Fibroblast of lung (primary cell): ENCODE measurements around the gene COX7B. TPM values are rescaled to one million over a fixed set of nuclear protein-coding genes. Genes with fewer than 3 reads are reported as not detected.

ENCODE experiments used
- DNase-seq, 2 donors: peaks; one replicate each; pipeline versions ENCODE4 v3.0.0 to v3.0.0-alpha.2; 2010; ENCODE audit warnings: low read depth in 2 of 2
- H2AFZ ChIP-seq: 2 replicates; pipeline ENCODE4 v1.5.1; 2012; ENCODE audit warnings: low read length, control low read depth, inconsistent platforms
- H3K27ac ChIP-seq: 2 replicates; pipeline ENCODE4 v1.5.1; 2011; ENCODE audit warnings: low read length, control low read depth; ENCODE audit not compliant: insufficient read depth
- H3K27me3 ChIP-seq: 2 replicates; pipeline ENCODE4 v1.5.1; 2011; ENCODE audit warnings: mild to moderate bottlenecking, low read length; ENCODE audit not compliant: control insufficient read depth, insufficient read depth
- H3K36me3 ChIP-seq: 2 replicates; pipeline ENCODE4 v1.5.1; 2011; ENCODE audit warnings: low read length; ENCODE audit not compliant: control insufficient read depth, insufficient read depth
- H3K4me1 ChIP-seq: 2 replicates; pipeline ENCODE4 v1.5.1; 2011; ENCODE audit warnings: low read length; ENCODE audit not compliant: control insufficient read depth, insufficient read depth; ENCODE audit errors: extremely low read depth
- H3K4me2 ChIP-seq: 2 replicates; pipeline ENCODE4 v1.5.1; 2011; ENCODE audit warnings: low read length, control low read depth; ENCODE audit not compliant: insufficient read depth; ENCODE audit errors: extremely low read depth
- H3K4me3 ChIP-seq, 4 experiments: fragments of 200-600 bp in 1 of 4; sonication (generic) in 1 of 4; replicated peaks in 1 of 4; 2 replicates each; pipeline ENCODE4 v1.5.1; 2011 to 2016; ENCODE audit warnings: low read length in 4 of 4, low read depth in 3 of 4, mild to moderate bottlenecking in 3 of 4, control low read depth in 2 of 4, inconsistent platforms in 1 of 4, mixed read lengths in 1 of 4; ENCODE audit not compliant: insufficient read depth in 1 of 4; ENCODE audit errors: control extremely low read depth in 1 of 4
- H3K79me2 ChIP-seq: 2 replicates; pipeline ENCODE4 v1.5.1; 2012; ENCODE audit warnings: mild to moderate bottlenecking, low read length, inconsistent platforms; ENCODE audit not compliant: control insufficient read depth, insufficient read depth
- H3K9ac ChIP-seq: 2 replicates; pipeline ENCODE4 v1.5.1; 2011; ENCODE audit warnings: mild to moderate bottlenecking, low read length, control low read depth; ENCODE audit not compliant: insufficient read depth
- H3K9me3 ChIP-seq: 2 replicates; pipeline ENCODE4 v1.5.1; 2012; ENCODE audit warnings: low read depth, low read length; ENCODE audit not compliant: control insufficient read depth, insufficient read depth
- H4K20me1 ChIP-seq: 2 replicates; pipeline ENCODE4 v1.5.1; 2011; ENCODE audit warnings: low read length; ENCODE audit not compliant: control insufficient read depth, insufficient read depth; ENCODE audit errors: extremely low read depth
- CTCF ChIP-seq, 2 donors: IDR thresholded peaks in 1 of 2; conservative IDR thresholded peaks in 1 of 2; 1 replicate in 1 of 2; 2 replicates in 1 of 2; pipeline ENCODE4 v1.5.1; 2011 to 2012; ENCODE audit warnings: low read length in 2 of 2, control low read depth in 1 of 2, inconsistent platforms in 1 of 2, low read depth in 1 of 2, mild to moderate bottlenecking in 1 of 2
- EZH2 ChIP-seq: IDR thresholded peaks from 2 replicates; pipeline ENCODE4 v1.5.1; 2012; ENCODE audit warnings: low read length, control low read depth, mild to moderate bottlenecking; ENCODE audit errors: missing control alignments
- polyA plus RNA-seq, 2 donors: library from polyadenylated mRNA; depleted of rRNA in 1 of 2; stranded (reverse) in 1 of 2; unstranded in 1 of 2; fragments of >200 nt; gene quantifications; 2 replicates each; pipeline ENCODE4 v1.2.1, GENCODE V29; 2011 to 2012; ENCODE audit warnings: missing spikeins in 1 of 2
- total RNA-seq: library from RNA; depleted of rRNA; stranded (reverse); fragments of >200 nt; gene quantifications from 2 replicates; pipeline ENCODE4 v1.2.1, GENCODE V29; 2014

Gene COX7B
- total and polyA plus RNA-seq, 2 donors (not counting 1 experiment from before 2014, with no cell fraction given) = 291 to 660 TPM

DNA sequence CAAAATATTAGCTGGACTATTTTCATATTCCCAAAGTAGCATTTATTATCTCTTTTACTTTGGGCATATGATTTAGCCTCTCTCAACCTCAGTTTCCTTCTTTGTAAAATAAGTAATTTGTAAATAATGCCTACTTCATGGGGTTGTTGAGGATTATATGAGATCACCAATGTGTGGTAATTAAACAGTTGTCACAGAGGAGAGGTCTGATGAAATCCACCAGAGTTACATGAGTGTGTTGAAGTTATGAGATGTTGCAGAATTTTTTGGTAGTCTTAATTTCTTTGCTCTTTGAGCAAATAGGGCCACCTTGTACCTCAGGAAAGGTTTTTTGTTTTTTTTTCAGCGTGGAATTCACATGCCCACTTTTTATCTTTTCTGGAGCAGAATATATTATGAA, 1.4 kb downstream of the COX7B start:
- Histone ChIP-seq H2AFZ (no peak overlapping the region), H3K4me3 (peak overlapping the region; percentile 58 to 99 (median 68)), H3K4me2 (peak overlapping the region; percentile 58), H4K20me1 (no peaks in the 10 kb centered on the region), H3K36me3 (no peaks in the 10 kb centered on the region), H3K9ac (peak overlapping the region; percentile 32), H3K79me2 (peaks cover 26% of the 10 kb centered on the region), H3K9me3 (no peaks in the 10 kb centered on the region), H3K27me3 (no peaks in the 10 kb centered on the region), H3K4me1 (peaks cover 2% of the 10 kb centered on the region), H3K27ac (peak overlapping the region; percentile 81)
- DNase-seq = no peak
- TF ChIP-seq CTCF (conservative IDR thresholded peaks at IDR 0.05 in 1 of 2, IDR thresholded peaks at IDR 0.05 in 1 of 2; ENCODE audit: low read depth in 1 of 2, low read length in 2 of 2) = no peak
- no peak for TF ChIP-seq EZH2

DNA sequence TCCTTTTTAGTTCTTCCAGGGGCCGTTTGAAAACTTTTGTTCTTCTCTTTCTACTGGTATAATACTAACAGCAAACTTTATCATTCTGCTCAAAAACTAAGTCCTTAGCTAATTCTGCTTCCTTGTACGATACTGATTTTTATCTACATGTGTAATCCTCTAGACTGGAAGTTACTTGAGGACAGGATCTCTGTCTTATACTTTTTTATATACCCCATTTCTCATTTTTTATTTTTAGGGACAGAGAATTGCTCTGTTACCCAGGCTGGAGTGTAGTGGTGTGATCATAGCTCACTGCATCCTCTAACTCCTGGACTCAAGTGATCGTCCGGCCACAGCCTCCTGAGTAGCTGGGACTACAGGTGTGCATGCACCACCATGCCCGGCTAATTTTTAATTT, 2.2 kb downstream of the COX7B start:
- Histone ChIP-seq H4K20me1 (no peaks in the 10 kb centered on the region), H3K4me2 (peak overlapping the region; percentile 58)

DNA sequence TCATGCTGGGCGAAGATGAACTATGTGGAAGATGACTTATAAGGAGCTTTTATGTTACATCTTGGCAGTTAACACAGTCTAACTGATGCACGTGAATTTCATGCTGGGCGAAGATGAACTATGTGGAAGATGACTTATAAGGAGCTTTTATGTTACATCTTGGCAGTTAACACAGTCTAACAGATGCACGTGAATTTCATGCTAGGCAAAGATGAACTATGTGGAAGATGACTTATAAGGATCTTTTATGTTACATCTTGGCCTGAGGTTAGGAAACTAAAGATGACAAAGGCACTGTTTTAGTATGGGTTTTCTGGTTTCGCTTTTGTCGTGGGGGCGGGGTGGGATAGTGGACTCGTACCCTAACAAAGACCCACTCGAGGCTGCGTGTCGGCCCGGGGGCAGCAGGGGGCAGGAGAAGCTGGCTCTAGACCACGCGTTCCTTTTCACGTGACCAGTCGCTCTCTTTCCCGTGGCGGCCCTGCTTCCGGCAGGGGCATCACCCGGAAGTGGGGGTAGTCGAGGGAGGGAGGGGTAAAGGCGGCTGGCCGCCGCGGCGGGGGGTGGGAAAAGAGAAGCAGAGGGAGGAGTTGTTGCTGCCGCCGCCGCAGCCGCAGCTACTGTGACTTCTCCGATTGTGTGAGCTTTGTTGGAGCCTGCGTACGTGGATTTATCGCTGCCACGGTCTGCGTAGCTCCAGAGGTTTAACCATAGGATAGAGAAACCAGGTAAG, 11.0 kb downstream of the COX7B start, which contains the start of gene ATP7A:
Gene ATP7A (plus strand): TSS at position 586 of the 733 bp plus-strand sequence. CDS start 60,949 bp downstream, outside the sequence.
- Histone ChIP-seq H3K4me3 (peak within 1 kb of the TSS; percentile 69 to 84 (median 74)), H3K79me2 (peaks cover 2% of the 10 kb centered on the region), H2AFZ (peak within 1 kb of the TSS; percentile 95), H3K4me1 (no peaks in the 10 kb centered on the region), H3K9me3 (no peaks in the 10 kb centered on the region), H3K36me3 (no peaks in the 10 kb centered on the region), H3K4me2 (peak within 1 kb of the TSS; percentile 75), H3K27ac (peak within 1 kb of the TSS; percentile 73), H3K9ac (peak within 1 kb of the TSS; percentile 49), H4K20me1 (no peaks in the 10 kb centered on the region), H3K27me3 (no peaks in the 10 kb centered on the region)
- no peak for TF ChIP-seq EZH2
- TF ChIP-seq CTCF (conservative IDR thresholded peaks at IDR 0.05 in 1 of 2, IDR thresholded peaks at IDR 0.05 in 1 of 2; ENCODE audit: low read depth in 1 of 2, low read length in 2 of 2) = peak; percentile 35 to 54
- peak; percentile 84 to 89 for DNase-seq

More for the DNA sequence above, 2.2 kb downstream of the COX7B start:
- Histone ChIP-seq H3K27me3 (no peaks in the 10 kb centered on the region), H3K4me3 (peak overlapping the region in 1 of 4 experiments; percentile 99), H3K9me3 (no peaks in the 10 kb centered on the region), H3K27ac (no peak overlapping the region), H3K79me2 (peaks cover 26% of the 10 kb centered on the region), H3K36me3 (no peaks in the 10 kb centered on the region), H3K9ac (no peak overlapping the region), H2AFZ (no peak overlapping the region), H3K4me1 (peaks cover 2% of the 10 kb centered on the region)
- TF ChIP-seq EZH2 (no peak), CTCF (conservative IDR thresholded peaks at IDR 0.05 in 1 of 2, IDR thresholded peaks at IDR 0.05 in 1 of 2; ENCODE audit: low read depth in 1 of 2, low read length in 2 of 2) (no peak)
- DNase-seq = no peak
